ENCODE data around the gene GLIS1.

The GLIS1 gene

DNA sequence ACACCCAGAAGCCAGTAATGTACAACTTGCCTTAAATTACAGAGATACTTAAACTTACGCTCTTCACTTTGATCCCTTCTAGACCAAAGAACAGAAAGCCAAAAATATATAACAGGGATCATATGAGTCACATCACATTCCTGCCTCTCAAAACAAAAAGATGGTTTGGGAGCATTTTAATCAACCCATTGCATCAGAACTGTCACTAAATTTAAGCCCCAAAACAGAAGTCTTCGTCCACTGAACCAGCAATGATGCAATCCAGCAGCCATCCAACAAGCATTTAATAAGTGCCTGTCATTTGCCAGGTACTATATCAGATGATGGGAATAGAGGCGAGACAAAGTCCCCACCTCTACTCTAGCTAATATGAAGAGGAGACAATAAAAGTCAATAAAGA is 42.7 kb upstream of the GLIS1 start:
- H3K4me2 ChIP-seq (ENCODE audit: low read depth, low read length, poor library complexity, severe bottlenecking) = no peak overlapping the region
- H3F3A ChIP-seq (ENCODE audit: low read depth) = no peaks in the 10 kb centered on the region
- H3K9me3 ChIP-seq (ENCODE audit: insufficient read depth, low read depth, low read length) = no peaks in the 10 kb centered on the region
- H3K27me3 ChIP-seq (ENCODE audit: insufficient read depth, low read length, poor library complexity, severe bottlenecking) = no peaks in the 10 kb centered on the region
- no peak for TF ChIP-seq EZH2phosphoT487 (IDR thresholded peaks at IDR 0.05; ENCODE audit: borderline replicate concordance)
- TF ChIP-seq, protein P1, sequence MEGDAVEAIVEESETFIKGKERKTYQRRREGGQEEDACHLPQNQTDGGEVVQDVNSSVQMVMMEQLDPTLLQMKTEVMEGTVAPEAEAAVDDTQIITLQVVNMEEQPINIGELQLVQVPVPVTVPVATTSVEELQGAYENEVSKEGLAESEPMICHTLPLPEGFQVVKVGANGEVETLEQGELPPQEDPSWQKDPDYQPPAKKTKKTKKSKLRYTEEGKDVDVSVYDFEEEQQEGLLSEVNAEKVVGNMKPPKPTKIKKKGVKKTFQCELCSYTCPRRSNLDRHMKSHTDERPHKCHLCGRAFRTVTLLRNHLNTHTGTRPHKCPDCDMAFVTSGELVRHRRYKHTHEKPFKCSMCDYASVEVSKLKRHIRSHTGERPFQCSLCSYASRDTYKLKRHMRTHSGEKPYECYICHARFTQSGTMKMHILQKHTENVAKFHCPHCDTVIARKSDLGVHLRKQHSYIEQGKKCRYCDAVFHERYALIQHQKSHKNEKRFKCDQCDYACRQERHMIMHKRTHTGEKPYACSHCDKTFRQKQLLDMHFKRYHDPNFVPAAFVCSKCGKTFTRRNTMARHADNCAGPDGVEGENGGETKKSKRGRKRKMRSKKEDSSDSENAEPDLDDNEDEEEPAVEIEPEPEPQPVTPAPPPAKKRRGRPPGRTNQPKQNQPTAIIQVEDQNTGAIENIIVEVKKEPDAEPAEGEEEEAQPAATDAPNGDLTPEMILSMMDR (conservative IDR thresholded peaks at IDR 0.05; ENCODE audit: low read length) = no peak
- H2AFZ ChIP-seq (ENCODE audit: low read length) = no peak overlapping the region
- H3K9me2 ChIP-seq (replicated peaks; ENCODE audit: low read depth, low read length) = no peaks in the 10 kb centered on the region
- H3K36me3 ChIP-seq (ENCODE audit: insufficient read depth, low read length) = peaks cover 66% of the 10 kb centered on the region
- H4K20me1 ChIP-seq (ENCODE audit: insufficient read depth, low read length, poor library complexity, severe bottlenecking) = no peaks in the 10 kb centered on the region
- H3K4me3 ChIP-seq (ENCODE audit: low read length, poor library complexity, severe bottlenecking) = no peak overlapping the region
- H3K4me1 ChIP-seq (ENCODE audit: insufficient read depth, low read length, poor library complexity, severe bottlenecking) = no peaks in the 10 kb centered on the region
- H3K79me2 ChIP-seq (ENCODE audit: insufficient read depth, low read length) = peaks cover 5% of the 10 kb centered on the region; the same call in 1 of the 2 replicates
- H3K9ac ChIP-seq (ENCODE audit: low read depth, low read length, poor library complexity, severe bottlenecking) = no peak overlapping the region

DNA sequence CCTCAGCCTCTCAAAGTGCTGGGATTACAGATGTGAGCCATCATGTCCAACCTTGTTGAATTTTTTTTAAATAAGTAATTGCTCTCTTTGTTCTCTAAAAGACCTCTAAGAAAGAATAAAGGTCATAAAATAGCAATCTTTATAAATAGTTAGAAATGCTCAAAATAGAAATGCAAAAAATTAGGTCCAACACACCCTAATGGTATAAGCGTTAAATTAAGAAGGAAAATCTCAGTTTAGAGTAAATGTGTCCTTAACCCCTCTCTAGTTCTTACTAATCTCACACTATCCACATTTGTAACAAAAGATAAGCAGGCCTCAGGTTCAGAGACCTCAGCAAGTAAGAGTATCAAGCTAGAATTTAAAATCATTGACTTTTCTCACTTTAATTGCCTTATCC is 38.3 kb upstream of the GLIS1 start:
- Histone ChIP-seq H3K4me3 (ENCODE audit: low read length, poor library complexity, severe bottlenecking) (no peak overlapping the region), H3K36me3 (ENCODE audit: insufficient read depth, low read length) (peaks cover 57% of the 10 kb centered on the region), H3F3A (ENCODE audit: low read depth) (no peaks in the 10 kb centered on the region), H3K4me1 (ENCODE audit: insufficient read depth, low read length, poor library complexity, severe bottlenecking) (no peaks in the 10 kb centered on the region), H3K27me3 (ENCODE audit: insufficient read depth, low read length, poor library complexity, severe bottlenecking) (no peaks in the 10 kb centered on the region), H3K9me2 (replicated peaks; ENCODE audit: low read depth, low read length) (no peaks in the 10 kb centered on the region), H3K9me3 (ENCODE audit: insufficient read depth, low read depth, low read length) (no peaks in the 10 kb centered on the region), H3K4me2 (ENCODE audit: low read depth, low read length, poor library complexity, severe bottlenecking) (no peak overlapping the region), H2AFZ (ENCODE audit: low read length) (no peak overlapping the region), H4K20me1 (ENCODE audit: insufficient read depth, low read length, poor library complexity, severe bottlenecking) (no peaks in the 10 kb centered on the region), H3K9ac (ENCODE audit: low read depth, low read length, poor library complexity, severe bottlenecking) (no peak overlapping the region), H3K79me2 (ENCODE audit: insufficient read depth, low read length) (peaks cover 5% of the 10 kb centered on the region; the same call in 1 of the 2 replicates)
- no peak for TF ChIP-seq EZH2phosphoT487 (IDR thresholded peaks at IDR 0.05; ENCODE audit: borderline replicate concordance)
- TF ChIP-seq, protein P1 (conservative IDR thresholded peaks at IDR 0.05; ENCODE audit: low read length) = no peak

DNA sequence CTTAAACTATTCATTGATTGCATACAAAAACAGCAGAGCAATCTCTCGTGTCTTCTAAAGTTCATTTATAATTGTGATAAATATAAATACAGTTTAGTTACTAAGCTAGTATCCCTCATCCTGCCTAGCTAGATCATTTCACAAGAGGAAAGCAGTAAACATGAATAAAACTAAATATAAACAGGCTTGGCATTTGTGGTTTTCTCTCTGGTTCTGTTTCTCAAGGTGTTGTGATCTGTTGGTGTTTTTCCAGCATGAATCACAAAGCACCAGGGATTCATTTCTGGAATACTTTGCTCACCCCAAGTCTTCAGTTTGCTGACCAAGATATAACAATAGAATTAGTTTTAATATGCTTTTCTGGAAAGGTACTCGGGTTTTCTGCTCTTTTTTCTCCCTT is 32.7 kb upstream of the GLIS1 start:
- H3F3A ChIP-seq (ENCODE audit: low read depth) = no peaks in the 10 kb centered on the region
- H3K36me3 ChIP-seq (ENCODE audit: insufficient read depth, low read length) = peaks cover 74% of the 10 kb centered on the region
- no peaks in the 10 kb centered on the region for H3K9me3 ChIP-seq (ENCODE audit: insufficient read depth, low read depth, low read length)

More for the DNA sequence above, 32.7 kb upstream of the GLIS1 start:
- Histone ChIP-seq H3K27me3 (ENCODE audit: insufficient read depth, low read length, poor library complexity, severe bottlenecking) (no peaks in the 10 kb centered on the region), H3K4me2 (ENCODE audit: low read depth, low read length, poor library complexity, severe bottlenecking) (no peak overlapping the region), H3K79me2 (ENCODE audit: insufficient read depth, low read length) (no peaks in the 10 kb centered on the region), H3K4me1 (ENCODE audit: insufficient read depth, low read length, poor library complexity, severe bottlenecking) (no peaks in the 10 kb centered on the region), H2AFZ (ENCODE audit: low read length) (no peak overlapping the region), H4K20me1 (ENCODE audit: insufficient read depth, low read length, poor library complexity, severe bottlenecking) (no peaks in the 10 kb centered on the region), H3K9ac (ENCODE audit: low read depth, low read length, poor library complexity, severe bottlenecking) (no peak overlapping the region), H3K9me2 (replicated peaks; ENCODE audit: low read depth, low read length) (no peaks in the 10 kb centered on the region), H3K4me3 (ENCODE audit: low read length, poor library complexity, severe bottlenecking) (no peak overlapping the region)
- TF ChIP-seq EZH2phosphoT487 (IDR thresholded peaks at IDR 0.05; ENCODE audit: borderline replicate concordance) = no peak
- TF ChIP-seq, protein P1 (conservative IDR thresholded peaks at IDR 0.05; ENCODE audit: low read length) = no peak
